H1 (cell line): ENCODE measurements around the gene SEZ6. TPM values are rescaled to one million over a fixed set of nuclear protein-coding genes. Genes with fewer than 3 reads are reported as not detected.

Experiments
- CTCF ChIA-PET: fragments of 300-600 bp; sonication (Branson Sonifier 250); formaldehyde crosslinking; loops from one replicate; lab custom pipeline; 2021; ENCODE audit not compliant: partially characterized antibody; lab: Charles Lee
- POLR2A ChIA-PET: fragments of 300-600 bp; sonication (Branson Sonifier 250); formaldehyde crosslinking; loops from one replicate; lab custom pipeline; 2021; ENCODE audit warnings: inconsistent platforms; ENCODE audit not compliant: partially characterized antibody; lab: Charles Lee
- DNase-seq, 2 experiments: peaks; one replicate each; pipeline versions ENCODE4 v3.0.0 to v3.0.0-alpha.2; 2010 to 2022; ENCODE audit warnings: low spot score in 2 of 2, low read depth in 1 of 2, mixed read lengths in 1 of 2
- FAIRE-seq: peaks from 2 replicates; lab custom pipeline; 2011; peaks lifted over from hg19 to GRCh38; lab: Jason Lieb, UNC
- H2AFZ ChIP-seq: 2 replicates; pipeline ENCODE4 v1.8.1; 2012; ENCODE audit warnings: low read length, inconsistent platforms
- H2AK5ac ChIP-seq: 2 replicates; pipeline ENCODE4 v1.6.1; 2013; ENCODE audit warnings: low read depth, low read length
- H2BK120ac ChIP-seq: replicated peaks from 2 replicates; pipeline ENCODE3; 2013; ENCODE audit warnings: low read depth, low read length, inconsistent platforms
- H2BK12ac ChIP-seq: 2 replicates; pipeline ENCODE4 v1.6.1; 2013; ENCODE audit warnings: low read depth, low read length
- H2BK15ac ChIP-seq: 2 replicates; pipeline ENCODE4 v1.6.1; 2013; ENCODE audit warnings: low read length
- H2BK20ac ChIP-seq: 2 replicates; pipeline ENCODE4 v1.6.1; 2013; ENCODE audit warnings: low read length
- H2BK5ac ChIP-seq: 2 replicates; pipeline ENCODE4 v1.6.1; 2013; ENCODE audit warnings: low read depth, low read length
- H3K14ac ChIP-seq: 2 replicates; pipeline ENCODE4 v1.6.1; 2013; ENCODE audit warnings: inconsistent platforms; ENCODE audit not compliant: insufficient read length
- H3K18ac ChIP-seq: 2 replicates; pipeline ENCODE4 v1.6.1; 2013; ENCODE audit warnings: low read length; ENCODE audit errors: extremely low read depth
- H3K23ac ChIP-seq: 2 replicates; pipeline ENCODE4 v1.6.1; 2013; ENCODE audit warnings: inconsistent platforms; ENCODE audit not compliant: insufficient read length
- H3K23me2 ChIP-seq: 2 replicates; pipeline ENCODE4 v1.6.1; 2013; ENCODE audit warnings: low read depth, low read length
- H3K27ac ChIP-seq: 2 replicates; pipeline ENCODE4 v1.6.1; 2011; ENCODE audit warnings: low read depth, low read length, inconsistent platforms
- H3K27me3 ChIP-seq, 4 experiments: replicated peaks in 1 of 4; 1 replicate in 1 of 4; 2 replicates in 3 of 4; pipeline versions ENCODE4 v1.6.1 to v1.8.1; 2011 to 2013; ENCODE audit warnings: low read length in 3 of 4, mild to moderate bottlenecking in 3 of 4, inconsistent platforms in 2 of 4, mixed read lengths in 2 of 4, moderate library complexity in 1 of 4; ENCODE audit not compliant: control insufficient read depth in 3 of 4, insufficient read depth in 3 of 4; ENCODE audit errors: extremely low read depth in 1 of 4
- H3K36me3 ChIP-seq, 4 experiments: 2 replicates each; pipeline versions ENCODE4 v1.6.1 to v1.8.1; 2011 to 2013; ENCODE audit warnings: mild to moderate bottlenecking in 4 of 4, low read length in 3 of 4, moderate library complexity in 2 of 4, control low read depth in 1 of 4, inconsistent platforms in 1 of 4; ENCODE audit not compliant: insufficient read depth in 4 of 4, control insufficient read depth in 2 of 4
- H3K4ac ChIP-seq: replicated peaks from 2 replicates; pipeline ENCODE3; 2013; ENCODE audit warnings: low read length, low read depth, mixed read lengths, inconsistent platforms; ENCODE audit not compliant: insufficient read length
- H3K4me1 ChIP-seq, 4 experiments: replicated peaks in 1 of 4; 1 replicate in 1 of 4; 2 replicates in 3 of 4; pipeline versions ENCODE4 v1.6.1 to v1.8.1; 2011 to 2013; ENCODE audit warnings: low read length in 3 of 4, inconsistent platforms in 2 of 4, mixed read lengths in 1 of 4; ENCODE audit not compliant: insufficient read depth in 4 of 4, control insufficient read depth in 3 of 4
- H3K4me2 ChIP-seq, 2 experiments: 2 replicates each; pipeline versions ENCODE4 v1.6.1 to v1.8.1; 2011 to 2013; ENCODE audit warnings: low read depth in 2 of 2, low read length in 2 of 2, control low read depth in 1 of 2, inconsistent platforms in 1 of 2, mild to moderate bottlenecking in 1 of 2; ENCODE audit not compliant: insufficient read depth in 1 of 2
- H3K4me3 ChIP-seq, 4 experiments: fragments of 200-600, 300-600 bp in 1 of 4; sonication (generic), shearing (Covaris generic), sonication (Bioruptor Twin) in 1 of 4; 2 replicates each; pipeline versions ENCODE4 v1.5.1 to v1.8.1; 2011 to 2016; ENCODE audit warnings: low read length in 4 of 4, low read depth in 3 of 4, control low read depth in 2 of 4, inconsistent platforms in 2 of 4, mild to moderate bottlenecking in 2 of 4, mixed read lengths in 1 of 4, moderate library complexity in 1 of 4; ENCODE audit not compliant: insufficient read depth in 2 of 4; ENCODE audit errors: extremely low read depth in 1 of 4
- H3K56ac ChIP-seq: replicated peaks from 2 replicates; pipeline ENCODE3; 2013; ENCODE audit warnings: low read depth, mild to moderate bottlenecking, mixed read lengths, low read length, inconsistent platforms; ENCODE audit not compliant: insufficient read length
- H3K79me1 ChIP-seq: 2 replicates; pipeline ENCODE4 v1.6.1; 2013; ENCODE audit warnings: low read depth, low read length, control low read depth
- H3K79me2 ChIP-seq, 2 experiments: 2 replicates each; pipeline versions ENCODE4 v1.6.1 to v1.8.1; 2012 to 2013; ENCODE audit warnings: low read length in 2 of 2, mild to moderate bottlenecking in 2 of 2, inconsistent platforms in 1 of 2; ENCODE audit not compliant: insufficient read depth in 2 of 2, control insufficient read depth in 1 of 2
- H3K9ac ChIP-seq, 4 experiments: replicated peaks in 1 of 4; 1 replicate in 1 of 4; 2 replicates in 3 of 4; pipeline versions ENCODE4 v1.6.1 to v1.8.1; 2011 to 2013; ENCODE audit warnings: low read depth in 3 of 4, low read length in 3 of 4, control low read depth in 2 of 4, mild to moderate bottlenecking in 2 of 4, moderate library complexity in 2 of 4, inconsistent platforms in 1 of 4; ENCODE audit errors: extremely low read depth in 1 of 4
- H3K9me3 ChIP-seq, 2 experiments: 2 replicates each; pipeline versions ENCODE4 v1.6.1 to v1.8.1; 2012 to 2013; ENCODE audit warnings: mild to moderate bottlenecking in 2 of 2, moderate library complexity in 2 of 2, control low read depth in 1 of 2, inconsistent platforms in 1 of 2, low read depth in 1 of 2, low read length in 1 of 2, mixed read lengths in 1 of 2; ENCODE audit not compliant: insufficient read depth in 2 of 2
- H4K20me1 ChIP-seq, 2 experiments: replicated peaks in 1 of 2; 2 replicates each; pipeline versions ENCODE3 to v1.8.1; 2011 to 2013; ENCODE audit warnings: inconsistent platforms in 2 of 2, low read length in 2 of 2, mild to moderate bottlenecking in 1 of 2; ENCODE audit not compliant: insufficient read depth in 2 of 2, control insufficient read depth in 1 of 2
- H4K5ac ChIP-seq: 2 replicates; pipeline ENCODE4 v1.6.1; 2013; ENCODE audit warnings: low read length, low read depth, mixed read lengths, inconsistent platforms; ENCODE audit not compliant: insufficient read length
- H4K8ac ChIP-seq: 2 replicates; pipeline ENCODE4 v1.8.0; 2013; ENCODE audit warnings: mild to moderate bottlenecking, moderate library complexity, low read length, inconsistent platforms; ENCODE audit not compliant: insufficient read depth; ENCODE audit errors: extremely low read depth
- H4K91ac ChIP-seq: replicated peaks from 2 replicates; pipeline ENCODE3; 2013; ENCODE audit warnings: low read length, mixed read lengths, inconsistent platforms; ENCODE audit not compliant: insufficient read length
- NRF1 ChIP-seq: IDR thresholded peaks from 2 replicates; pipeline ENCODE4 v1.6.1; 2011; ENCODE audit warnings: mild to moderate bottlenecking, low read depth, low read length, improper control_type of control experiment
- TBP ChIP-seq: IDR thresholded peaks from 2 replicates; pipeline ENCODE4 v1.6.1; 2011; ENCODE audit warnings: low read depth, low read length, improper control_type of control experiment
- TCF12 ChIP-seq: IDR thresholded peaks from 2 replicates; pipeline ENCODE4 v1.6.1; 2011; ENCODE audit warnings: low read depth, mild to moderate bottlenecking, low read length
- WGBS, 2 experiments: shearing (Covaris generic) in 1 of 2; methylation state at CpG; one replicate each; pipeline versions ENCODE4 v1.1.6 to v1.1.7; 2013 to 2015; ENCODE audit warnings: low lambda C conversion rate in 2 of 2, mixed read lengths in 2 of 2, inconsistent platforms in 1 of 2, low coverage in 1 of 2, missing lambda C conversion rate in 1 of 2; ENCODE audit not compliant: insufficient replicate concordance in 2 of 2, insufficient coverage in 1 of 2, insufficient read length in 1 of 2; ENCODE audit errors: extremely low coverage in 1 of 2, missing lambda C conversion rate in 1 of 2; 5-methylcytosine and 5-hydroxymethylcytosine counted together
- polyA plus RNA-seq, 7 experiments: library from polyadenylated mRNA; depleted of rRNA in 3 of 7; stranded (reverse) in 5 of 7; unstranded in 2 of 7; fragments of >200 nt in 5 of 7; fragments of 200-250 nt in 2 of 7; gene quantifications; 1 replicate in 5 of 7; 2 replicates in 1 of 7; 4 replicates in 1 of 7; pipeline versions ENCODE4 v1.2.1 to v1.2.3, GENCODE V29; 2011 to 2013; ENCODE audit warnings: missing spikeins in 2 of 7, mixed read lengths in 2 of 7
- total RNA-seq: library from RNA; stranded (reverse); fragmentation: NEBNext Ultra II Directional; extraction: Animal tissue kit (Norgen Biotek cat#: 25700); gene quantifications from 2 replicates; pipeline ENCODE4 v1.2.1, GENCODE V29; 2021

The SEZ6 gene
- total and polyA plus RNA-seq, 2 of the 8 experiments (the other 6 are each of a cell fraction or from before 2014, with no cell fraction given): 6.9 to 16.1 TPM

- H3K23me2 ChIP-seq: no peaks in the 10 kb centered on the region
- FAIRE-seq: no peak
- H4K20me1 ChIP-seq: peaks cover 2 to 14% of the 10 kb centered on the region in 2 experiments
- peaks cover 43 to 87% (median 84%) of the 10 kb centered on the region in 4 experiments for H3K36me3 ChIP-seq
- H2BK120ac ChIP-seq: no peak overlapping the region
- no peaks in the 10 kb centered on the region for H3K27me3 ChIP-seq
- no peaks in the 10 kb centered on the region for H3K4me1 ChIP-seq
- no peak for DNase-seq
- 95% methylated on average over 12 of the region's 12 CpGs; no CpG with 5 or more reads in 1 of the 2 experiments for WGBS, 2 experiments
- no peak overlapping the region for H3K14ac ChIP-seq
- H3K27ac ChIP-seq: no peak overlapping the region
- no peak overlapping the region for H2BK20ac ChIP-seq
- H2BK15ac ChIP-seq: no peak overlapping the region
- POLR2A ChIA-PET: interaction anchor here (1.0 to 2.4 kb wide), 9 partner anchors 7 to 197 kb away, joined by 3 to 7 read pairs (median 4); partner anchors contain the start of gene RPL23A
- H3K23ac ChIP-seq: no peak overlapping the region
- H3K9me3 ChIP-seq: no peaks in the 10 kb centered on the region
- no peak overlapping the region for H4K91ac ChIP-seq
- H4K5ac ChIP-seq: no peak overlapping the region
- 0 out of 4 replicates have a peak, but pooled peaks cover 0 to 2% of the 10 kb centered on the region in 2 experiments for H3K79me2 ChIP-seq
- peaks cover 1% of the 10 kb centered on the region; the same call in 1 of the 2 replicates for H3K79me1 ChIP-seq
- H3K4me3 ChIP-seq: no peak overlapping the region
- no peak overlapping the region for H2BK5ac ChIP-seq
- no peak overlapping the region for H3K18ac ChIP-seq
- H2BK12ac ChIP-seq: no peak overlapping the region
- TF ChIP-seq TBP (no peak), TCF12 (no peak), NRF1 (no peak)
- H2AK5ac ChIP-seq: no peak overlapping the region
- no peak overlapping the region for H4K8ac ChIP-seq
- no peak overlapping the region for H2AFZ ChIP-seq
- no peak overlapping the region for H3K4ac ChIP-seq
- CTCF ChIA-PET: interaction anchor here (0.5 to 16.4 kb wide), 17 partner anchors 7 to 215 kb away, joined by 3 to 123 read pairs (median 3); partner anchors contain the start of genes DHRS13 and TLCD1
- H3K4me2 ChIP-seq: no peak overlapping the region
- no peak overlapping the region for H3K9ac ChIP-seq
- H3K56ac ChIP-seq: no peak overlapping the region
Measured at GRCh38 chr17:28917029-28917428, 88.8 kb downstream of the SEZ6 start.
